Activated CD4-positive, alpha-beta memory T cell treated with anti-CD3 and anti-CD28 coated beads for 36 hours (primary cell): Measurements from ENCODE around the gene SPATA13. TPM values are rescaled to one million over a fixed set of nuclear protein-coding genes. Genes with fewer than 3 reads are reported as not detected.
"Not testable (repeated sequence)": the region's sequence is repeated elsewhere in the genome, so short reads cannot be mapped to it uniquely, and the experiment has no call there.

Experiments used
- CTCF ChIA-PET: fragments of 350-600 bp; sonication (Branson Sonifier 250); formaldehyde crosslinking; loops from one replicate; lab custom pipeline; 2021; ENCODE audit warnings: antibody characterized with exemption, inconsistent platforms; lab: Charles Lee
- POLR2A ChIA-PET: fragments of 350-600 bp; sonication (Branson Sonifier 250); formaldehyde crosslinking; loops from one replicate; lab custom pipeline; 2021; ENCODE audit warnings: antibody characterized with exemption; lab: Charles Lee
- DNase-seq: peaks from one replicate; pipeline ENCODE4 v3.0.0-alpha.2; 2020
- H3K27ac Mint-ChIP-seq: one replicate; pipeline ENCODE4 v1.8.0; 2021; ENCODE audit warnings: mixed read lengths
- H3K27me3 Mint-ChIP-seq: one replicate; pipeline ENCODE4 v1.8.0; 2021; ENCODE audit warnings: mixed read lengths
- H3K36me3 Mint-ChIP-seq: one replicate; pipeline ENCODE4 v1.8.0; 2021; ENCODE audit warnings: mixed read lengths
- H3K4me1 Mint-ChIP-seq: one replicate; pipeline ENCODE4 v1.8.0; 2021; ENCODE audit warnings: low read depth, mixed read lengths
- H3K4me3 Mint-ChIP-seq: one replicate; pipeline ENCODE4 v1.8.0; 2021; ENCODE audit warnings: mild to moderate bottlenecking, mixed read lengths
- H3K9me3 Mint-ChIP-seq: one replicate; pipeline ENCODE4 v1.8.0; 2021; ENCODE audit warnings: mixed read lengths
- intact Hi-C: fragments of 100-400 bp; cut with micrococcal nuclease; formaldehyde crosslinking; loops from one replicate; pipeline ENCODE4 v1.15.1; 2023
- total RNA-seq, 2 experiments: library from RNA; stranded (reverse); gene quantifications; one replicate each; pipeline ENCODE4 v1.2.3, GENCODE V29; 2021

The SPATA13 gene
- total RNA-seq, 2 experiments from 2014 or later, result 50.3 to 50.8 TPM

- H3K4me3 Mint-ChIP-seq, H3K36me3 Mint-ChIP-seq, intact Hi-C loops, H3K9me3 Mint-ChIP-seq, DNase-seq, POLR2A ChIA-PET, H3K27ac Mint-ChIP-seq: not testable (repeated sequence)
- CTCF ChIA-PET, result interaction anchor here (0.9 kb wide), 1 partner anchor 24 kb away, joined by 4 read pairs; no protein-coding TSS in a partner anchor
- Mint-ChIP-seq H3K4me1 (peaks cover 12% of the 10 kb centered on the region), H3K27me3 (peaks cover 13% of the 10 kb centered on the region)
Measured at GRCh38 chr13:24205076-24205475, 44.6 kb downstream of the SPATA13 start.

GRCh38 chr13:24207841-24208667, 47.5 kb downstream of the SPATA13 start:
- Mint-ChIP-seq H3K9me3 (no peaks in the 10 kb centered on the region), H3K27me3 (peaks cover 17% of the 10 kb centered on the region), H3K36me3 (no peaks in the 10 kb centered on the region), H3K4me3 (no peak overlapping the region), H3K27ac (no peak overlapping the region), H3K4me1 (peaks cover 12% of the 10 kb centered on the region)
- ChIA-PET CTCF (interaction anchor here (1.1 kb wide), 1 partner anchor 20 kb away, joined by 3 read pairs; no protein-coding TSS in a partner anchor), POLR2A (no interaction called here)
- no peak for DNase-seq
- intact Hi-C loops, result no loop called here

- Mint-ChIP-seq H3K9me3 (no peaks in the 10 kb centered on the region), H3K27me3 (peaks cover 12% of the 10 kb centered on the region), H3K36me3 (no peaks in the 10 kb centered on the region), H3K27ac (no peak overlapping the region), H3K4me1 (peaks cover 3% of the 10 kb centered on the region), H3K4me3 (no peak overlapping the region)
- intact Hi-C loops, result no loop called here
- ChIA-PET CTCF (no interaction called here), POLR2A (no interaction called here)
- no peak for DNase-seq
Measured at GRCh38 chr13:24209138-24209537, 48.6 kb downstream of the SPATA13 start.

- Mint-ChIP-seq H3K9me3 (no peaks in the 10 kb centered on the region), H3K27ac (no peak overlapping the region), H3K4me1 (peaks cover 4% of the 10 kb centered on the region), H3K27me3 (peaks cover 4% of the 10 kb centered on the region), H3K4me3 (no peak overlapping the region), H3K36me3 (no peaks in the 10 kb centered on the region)
- intact Hi-C loops, result no loop called here
- DNase-seq, result no peak
- POLR2A ChIA-PET, result no interaction called here
- CTCF ChIA-PET, result interaction anchor here (0.6 to 2.0 kb wide), 3 partner anchors 16 to 192 kb away, joined by 3 to 8 read pairs (median 5); no protein-coding TSS in a partner anchor
Measured at GRCh38 chr13:24212254-24212653, 51.7 kb downstream of the SPATA13 start.

GRCh38 chr13:24212674-24213073, 52.2 kb downstream of the SPATA13 start:
- H3K4me1 Mint-ChIP-seq, result peaks cover 9% of the 10 kb centered on the region
- intact Hi-C loops, result no loop called here
- ChIA-PET CTCF (interaction anchor here (0.6 to 2.0 kb wide), 3 partner anchors 16 to 193 kb away, joined by 3 to 8 read pairs (median 5); no protein-coding TSS in a partner anchor), POLR2A (no interaction called here)
- no peaks in the 10 kb centered on the region for H3K9me3 Mint-ChIP-seq
- no peak overlapping the region for H3K27ac Mint-ChIP-seq
- no peaks in the 10 kb centered on the region for H3K36me3 Mint-ChIP-seq
- no peak overlapping the region for H3K4me3 Mint-ChIP-seq
- peaks cover 4% of the 10 kb centered on the region for H3K27me3 Mint-ChIP-seq
- DNase-seq, result no peak

GRCh38 chr13:24213932-24214331, 53.4 kb downstream of the SPATA13 start:
- Mint-ChIP-seq H3K27me3 (peaks cover 4% of the 10 kb centered on the region), H3K27ac (no peak overlapping the region), H3K4me3 (no peak overlapping the region), H3K9me3 (no peaks in the 10 kb centered on the region), H3K4me1 (peaks cover 12% of the 10 kb centered on the region), H3K36me3 (no peaks in the 10 kb centered on the region)
- POLR2A ChIA-PET, result no interaction called here
- CTCF ChIA-PET, result no interaction called here
- intact Hi-C loops, result no loop called here
- no peak for DNase-seq

- no peak overlapping the region for H3K4me3 Mint-ChIP-seq
- POLR2A ChIA-PET, result no interaction called here
- H3K27me3 Mint-ChIP-seq, result peaks cover 4% of the 10 kb centered on the region
Measured at GRCh38 chr13:24214528-24214927, 54.0 kb downstream of the SPATA13 start.

GRCh38 chr13:24215126-24215525, 54.6 kb downstream of the SPATA13 start:
- CTCF ChIA-PET, result interaction anchor here (0.6 to 1.9 kb wide), 4 partner anchors 12 to 195 kb away, joined by 3 to 6 read pairs (median 5); no protein-coding TSS in a partner anchor
- H3K9me3 Mint-ChIP-seq, result no peaks in the 10 kb centered on the region
- H3K4me3 Mint-ChIP-seq, result no peak overlapping the region
- peaks cover 15% of the 10 kb centered on the region for H3K4me1 Mint-ChIP-seq
- no peak overlapping the region for H3K27ac Mint-ChIP-seq
- intact Hi-C loops, result no loop called here
- peaks cover 4% of the 10 kb centered on the region for H3K27me3 Mint-ChIP-seq
- POLR2A ChIA-PET, result no interaction called here
- no peaks in the 10 kb centered on the region for H3K36me3 Mint-ChIP-seq
- DNase-seq, result no peak

More at GRCh38 chr13:24214528-24214927, 54.0 kb downstream of the SPATA13 start:
- Mint-ChIP-seq H3K27ac (no peak overlapping the region), H3K4me1 (peaks cover 12% of the 10 kb centered on the region), H3K36me3 (no peaks in the 10 kb centered on the region), H3K9me3 (no peaks in the 10 kb centered on the region)
- no peak for DNase-seq
- intact Hi-C loops, result no loop called here
- CTCF ChIA-PET, result interaction anchor here (1.8 to 1.9 kb wide), 2 partner anchors 161 to 193 kb away, joined by 6 read pairs; no protein-coding TSS in a partner anchor

GRCh38 chr13:24215732-24216131, 55.2 kb downstream of the SPATA13 start:
- H3K4me3 Mint-ChIP-seq, result no peak overlapping the region

GRCh38 chr13:24216176-24216575, 55.7 kb downstream of the SPATA13 start:
- no peaks in the 10 kb centered on the region for H3K36me3 Mint-ChIP-seq
- no peak overlapping the region for H3K27ac Mint-ChIP-seq
- peaks cover 4% of the 10 kb centered on the region for H3K27me3 Mint-ChIP-seq
- no peaks in the 10 kb centered on the region for H3K9me3 Mint-ChIP-seq
- POLR2A ChIA-PET, result no interaction called here
- no peak overlapping the region for H3K4me3 Mint-ChIP-seq
- intact Hi-C loops, result no loop called here
- H3K4me1 Mint-ChIP-seq, result peaks cover 19% of the 10 kb centered on the region
- CTCF ChIA-PET, result interaction anchor here (1.3 to 1.9 kb wide), 2 partner anchors 195 to 196 kb away, joined by 4 to 6 read pairs; no protein-coding TSS in a partner anchor
- no peak for DNase-seq

More at GRCh38 chr13:24215732-24216131, 55.2 kb downstream of the SPATA13 start:
- H3K27ac Mint-ChIP-seq, result no peak overlapping the region
- H3K4me1 Mint-ChIP-seq, result peaks cover 19% of the 10 kb centered on the region
- DNase-seq, result no peak
- H3K27me3 Mint-ChIP-seq, result peaks cover 4% of the 10 kb centered on the region
- no peaks in the 10 kb centered on the region for H3K36me3 Mint-ChIP-seq
- ChIA-PET CTCF (interaction anchor here (1.3 to 1.9 kb wide), 3 partner anchors 162 to 196 kb away, joined by 4 to 6 read pairs (median 6); no protein-coding TSS in a partner anchor), POLR2A (no interaction called here)
- no peaks in the 10 kb centered on the region for H3K9me3 Mint-ChIP-seq
- intact Hi-C loops, result no loop called here

- H3K4me3 Mint-ChIP-seq, POLR2A ChIA-PET, H3K9me3 Mint-ChIP-seq, H3K27ac Mint-ChIP-seq, H3K27me3 Mint-ChIP-seq, intact Hi-C loops, DNase-seq, H3K36me3 Mint-ChIP-seq: not testable (repeated sequence)
- CTCF ChIA-PET, result interaction anchor here (4.0 to 4.5 kb wide), 2 partner anchors 163 to 196 kb away, joined by 32 to 67 read pairs; no protein-coding TSS in a partner anchor
- peaks cover 19% of the 10 kb centered on the region for H3K4me1 Mint-ChIP-seq
Measured at GRCh38 chr13:24216779-24217178, 56.3 kb downstream of the SPATA13 start.

GRCh38 chr13:24217601-24218281, 57.2 kb downstream of the SPATA13 start:
- Mint-ChIP-seq H3K9me3 (no peaks in the 10 kb centered on the region), H3K27ac (no peak overlapping the region), H3K4me3 (no peak overlapping the region), H3K36me3 (no peaks in the 10 kb centered on the region), H3K4me1 (peaks cover 19% of the 10 kb centered on the region), H3K27me3 (no peaks in the 10 kb centered on the region)
- intact Hi-C loops, result no loop called here
- ChIA-PET POLR2A (no interaction called here), CTCF (interaction anchor here (0.5 to 4.5 kb wide), 7 partner anchors 121 to 299 kb away, joined by 3 to 67 read pairs (median 11); no protein-coding TSS in a partner anchor)
- DNase-seq, result no peak
